ENCODE data around the gene MARK2. TPM values are rescaled to one million over a fixed set of nuclear protein-coding genes. Genes with fewer than 3 reads are reported as not detected.
"Not testable (repeated sequence)": the region's sequence is repeated elsewhere in the genome, so short reads cannot be mapped to it uniquely, and the experiment has no call there.

MARK2 gene
- total RNA-seq, 2 experiments from 2014 or later, result 18.4 to 21.0 TPM

DNA sequence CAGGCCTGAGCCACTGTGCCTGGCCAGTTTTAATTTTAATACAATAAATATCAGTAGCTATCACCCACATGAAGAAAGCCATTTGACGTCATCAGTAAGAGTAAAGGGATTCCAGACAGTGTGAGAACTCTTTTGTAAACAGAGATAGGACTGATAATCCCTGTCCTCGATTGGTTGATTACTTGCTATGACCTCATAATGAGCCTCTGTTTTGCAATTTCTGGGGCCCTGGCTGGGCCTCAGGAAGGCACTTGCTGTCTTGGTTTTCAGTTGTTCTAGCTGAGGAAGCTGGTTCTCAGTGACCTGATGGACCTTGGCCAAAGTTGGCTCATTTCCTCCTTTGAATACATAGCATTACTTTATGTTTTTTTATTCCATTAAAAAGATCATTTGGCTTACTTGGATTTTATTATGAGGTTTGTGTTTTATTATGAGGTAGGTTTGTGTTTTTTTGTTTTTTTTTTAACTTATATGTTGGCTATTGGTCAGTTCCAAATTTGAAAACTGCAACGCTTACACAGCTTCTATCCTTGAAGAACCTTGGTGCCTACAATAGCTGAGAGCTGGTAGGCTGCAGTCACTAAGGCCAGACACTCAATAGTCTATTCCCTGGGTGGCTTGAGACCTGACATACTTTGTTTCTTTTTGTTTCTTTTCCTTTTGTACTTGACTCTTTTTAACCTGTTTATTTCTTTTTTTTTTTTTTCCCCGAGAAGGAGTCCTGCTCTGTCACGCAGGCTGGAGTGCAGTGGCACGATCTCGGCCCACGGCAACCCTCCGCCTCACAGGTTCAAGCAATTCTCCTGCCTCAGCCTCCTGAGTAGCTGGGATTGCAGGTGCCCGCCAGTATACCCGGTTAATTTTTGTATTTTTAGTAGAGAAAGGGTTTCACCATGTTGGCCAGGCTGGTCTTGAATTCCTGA, 20.0 kb downstream of the MARK2 start:
- Mint-ChIP-seq H3K4me3 (no peak overlapping the region), H3K4me1 (ENCODE audit: low read depth) (peaks cover 42% of the 10 kb centered on the region), H3K9me3 (no peaks in the 10 kb centered on the region), H3K36me3 (ENCODE audit: low read depth) (peaks cover 37% of the 10 kb centered on the region), H3K27ac (peak overlapping the region; percentile 56), H3K27me3 (no peaks in the 10 kb centered on the region)
- ChIA-PET CTCF (interaction anchor here (0.9 kb wide), 1 partner anchor 33 kb away, joined by 3 read pairs; no protein-coding TSS in a partner anchor), POLR2A (interaction anchor here (1.0 kb wide), 2 partner anchors 20 to 48 kb away, joined by 3 to 5 read pairs; no protein-coding TSS in a partner anchor)
- TF ChIP-seq, protein P1, sequence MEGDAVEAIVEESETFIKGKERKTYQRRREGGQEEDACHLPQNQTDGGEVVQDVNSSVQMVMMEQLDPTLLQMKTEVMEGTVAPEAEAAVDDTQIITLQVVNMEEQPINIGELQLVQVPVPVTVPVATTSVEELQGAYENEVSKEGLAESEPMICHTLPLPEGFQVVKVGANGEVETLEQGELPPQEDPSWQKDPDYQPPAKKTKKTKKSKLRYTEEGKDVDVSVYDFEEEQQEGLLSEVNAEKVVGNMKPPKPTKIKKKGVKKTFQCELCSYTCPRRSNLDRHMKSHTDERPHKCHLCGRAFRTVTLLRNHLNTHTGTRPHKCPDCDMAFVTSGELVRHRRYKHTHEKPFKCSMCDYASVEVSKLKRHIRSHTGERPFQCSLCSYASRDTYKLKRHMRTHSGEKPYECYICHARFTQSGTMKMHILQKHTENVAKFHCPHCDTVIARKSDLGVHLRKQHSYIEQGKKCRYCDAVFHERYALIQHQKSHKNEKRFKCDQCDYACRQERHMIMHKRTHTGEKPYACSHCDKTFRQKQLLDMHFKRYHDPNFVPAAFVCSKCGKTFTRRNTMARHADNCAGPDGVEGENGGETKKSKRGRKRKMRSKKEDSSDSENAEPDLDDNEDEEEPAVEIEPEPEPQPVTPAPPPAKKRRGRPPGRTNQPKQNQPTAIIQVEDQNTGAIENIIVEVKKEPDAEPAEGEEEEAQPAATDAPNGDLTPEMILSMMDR (IDR thresholded peaks at IDR 0.05), result no peak
- Histone ChIP-seq H3K27me3 (ENCODE audit: control insufficient read depth in 1 of 2, insufficient read depth in 2 of 2, low read length in 2 of 2) (no peaks in the 10 kb centered on the region), H3K4me3 (ENCODE audit: low read length) (no peak overlapping the region), H3K36me3 (ENCODE audit: insufficient read depth, low read length) (peaks cover 24% of the 10 kb centered on the region), H3K27ac (ENCODE audit: low read depth in 1 of 2, low read length in 2 of 2) (no peak overlapping the region), H3K9me3 (ENCODE audit: control insufficient read depth in 1 of 2, insufficient read depth in 1 of 2, low read length in 2 of 2) (no peaks in the 10 kb centered on the region), H3K4me1 (ENCODE audit: insufficient read depth, low read length) (peaks cover 55% of the 10 kb centered on the region)
- DNase-seq, result peak in 3 of 14 experiments; percentile 25 to 44 (median 42)
- intact Hi-C loops (cut with DNase I, micrococcal nuclease), result no loop called here
- no peak for ATAC-seq (ENCODE audit: poor library complexity)

- H3K4me3 ChIP-seq (ENCODE audit: low read length), result no peak overlapping the region
- DNase-seq, result peak in 1 of 14 experiments; percentile 38
- H3K9me3 ChIP-seq (ENCODE audit: control insufficient read depth in 1 of 2, insufficient read depth in 1 of 2, low read length in 2 of 2), result no peaks in the 10 kb centered on the region
- H3K9me3 Mint-ChIP-seq, result no peaks in the 10 kb centered on the region
- peaks cover 64% of the 10 kb centered on the region for H3K4me1 ChIP-seq (ENCODE audit: insufficient read depth, low read length)
- TF ChIP-seq, protein P1 (IDR thresholded peaks at IDR 0.05), result no peak
- POLR2A ChIA-PET, result interaction anchor here (1.1 to 2.3 kb wide), 5 partner anchors 10 to 26 kb away, joined by 3 to 15 read pairs (median 4); partner anchors contain the start of gene MARK2
- peak; percentile 44 for ATAC-seq (ENCODE audit: poor library complexity)
- H3K36me3 ChIP-seq (ENCODE audit: insufficient read depth, low read length), result peaks cover 24% of the 10 kb centered on the region
- H3K27me3 ChIP-seq (ENCODE audit: control insufficient read depth in 1 of 2, insufficient read depth in 2 of 2, low read length in 2 of 2), result no peaks in the 10 kb centered on the region
- H3K27ac Mint-ChIP-seq, result peak overlapping the region; percentile 73
- peak overlapping the region; percentile 30 to 52 for H3K27ac ChIP-seq (ENCODE audit: low read depth in 1 of 2, low read length in 2 of 2)
- no peaks in the 10 kb centered on the region for H3K27me3 Mint-ChIP-seq
- CTCF ChIA-PET, result no interaction called here
- H3K36me3 Mint-ChIP-seq (ENCODE audit: low read depth), result peaks cover 34% of the 10 kb centered on the region
- intact Hi-C loops (cut with DNase I, micrococcal nuclease), result loop anchor here in 1 of 2 experiments (1.0 kb wide), 1 partner anchor 15 kb away; no protein-coding TSS in a partner anchor
- H3K4me3 Mint-ChIP-seq, result peak overlapping the region; percentile 7
- peaks cover 59% of the 10 kb centered on the region for H3K4me1 Mint-ChIP-seq (ENCODE audit: low read depth)
Observed at GRCh38 chr11:63862923-63863322, 24.0 kb downstream of the MARK2 start.

DNA sequence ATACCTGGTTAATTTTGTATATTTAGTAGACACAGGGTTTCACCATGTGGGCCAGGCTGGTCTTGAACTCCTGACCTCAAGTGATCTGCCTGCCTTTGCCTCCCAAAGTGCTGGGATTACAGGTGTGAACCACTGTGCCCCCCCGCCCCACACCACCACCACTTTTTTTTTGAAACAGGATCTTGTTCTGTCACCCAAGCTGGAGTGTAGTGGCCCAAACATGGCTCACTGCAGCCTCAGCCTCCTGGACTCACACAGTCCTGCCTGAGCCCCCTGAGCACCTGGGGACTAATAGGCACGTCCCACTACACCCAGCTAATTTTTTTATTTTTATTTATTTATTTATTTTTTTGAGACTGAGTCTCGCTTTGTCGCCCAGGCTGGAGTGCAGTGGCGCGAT, 24.7 kb downstream of the MARK2 start:
- H3K4me3 ChIP-seq (ENCODE audit: low read length); H3K27me3 Mint-ChIP-seq; intact Hi-C loops (cut with DNase I, micrococcal nuclease); H3K27ac ChIP-seq (ENCODE audit: low read depth in 1 of 2, low read length in 2 of 2); ATAC-seq (ENCODE audit: poor library complexity); H3K27me3 ChIP-seq (ENCODE audit: control insufficient read depth in 1 of 2, insufficient read depth in 2 of 2, low read length in 2 of 2); H3K4me3 Mint-ChIP-seq; CTCF ChIA-PET; H3K9me3 Mint-ChIP-seq; H3K9me3 ChIP-seq (ENCODE audit: control insufficient read depth in 1 of 2, insufficient read depth in 1 of 2, low read length in 2 of 2); DNase-seq: not testable (repeated sequence)
- Mint-ChIP-seq H3K36me3 (ENCODE audit: low read depth) (peaks cover 34% of the 10 kb centered on the region), H3K27ac (peak overlapping the region; percentile 73), H3K4me1 (ENCODE audit: low read depth) (peaks cover 63% of the 10 kb centered on the region)
- peaks cover 23% of the 10 kb centered on the region for H3K36me3 ChIP-seq (ENCODE audit: insufficient read depth, low read length)
- POLR2A ChIA-PET, result interaction anchor here (1.1 to 2.3 kb wide), 3 partner anchors 13 to 25 kb away, joined by 4 to 15 read pairs (median 7); partner anchors contain the start of gene MARK2
- peaks cover 65% of the 10 kb centered on the region for H3K4me1 ChIP-seq (ENCODE audit: insufficient read depth, low read length)

All from CD4-positive, alpha-beta T cell (primary cell).